Suprapubic skin (tissue), 4 donors: ENCODE results near the gene SPDYE16. TPM values are rescaled to one million over a fixed set of nuclear protein-coding genes. Genes with fewer than 3 reads are reported as not detected.
"Not testable (repeated sequence)": the region's sequence is repeated elsewhere in the genome, so short reads cannot be mapped to it uniquely, and the experiment has no call there.

Experiments
- DNase-seq, 2 donors: peaks; one replicate each; pipeline ENCODE4 v3.0.0-alpha.2; 2019; ENCODE audit warnings: low spot score in 2 of 2
- H3K27ac ChIP-seq: fragments of 200-600 bp; sonication (generic); one replicate; pipeline ENCODE4 v1.5.1; 2019
- H3K27me3 ChIP-seq: fragments of 200-600 bp; sonication (generic); one replicate; pipeline ENCODE4 v1.5.1; 2019
- H3K36me3 ChIP-seq: fragments of 200-600 bp; sonication (generic); one replicate; pipeline ENCODE4 v1.5.1; 2019
- H3K4me1 ChIP-seq: fragments of 200-600 bp; sonication (generic); one replicate; pipeline ENCODE4 v1.5.1; 2019
- H3K4me3 ChIP-seq: fragments of 200-600 bp; sonication (generic); one replicate; pipeline ENCODE4 v1.5.1; 2019; ENCODE audit warnings: mild to moderate bottlenecking
- H3K9me3 ChIP-seq: fragments of 200-600 bp; sonication (generic); one replicate; pipeline ENCODE4 v1.5.1; 2019
- WGBS: methylation state at CpG from one replicate; pipeline ENCODE4 v1.1.5; 2018; 5-methylcytosine and 5-hydroxymethylcytosine counted together
- total RNA-seq, 4 donors: library from RNA; depleted of rRNA; stranded (reverse); fragments of >200 nt; gene quantifications; one replicate each; pipeline ENCODE4 v1.1.0, GENCODE V29; 2016

SPDYE16 gene, protein sequence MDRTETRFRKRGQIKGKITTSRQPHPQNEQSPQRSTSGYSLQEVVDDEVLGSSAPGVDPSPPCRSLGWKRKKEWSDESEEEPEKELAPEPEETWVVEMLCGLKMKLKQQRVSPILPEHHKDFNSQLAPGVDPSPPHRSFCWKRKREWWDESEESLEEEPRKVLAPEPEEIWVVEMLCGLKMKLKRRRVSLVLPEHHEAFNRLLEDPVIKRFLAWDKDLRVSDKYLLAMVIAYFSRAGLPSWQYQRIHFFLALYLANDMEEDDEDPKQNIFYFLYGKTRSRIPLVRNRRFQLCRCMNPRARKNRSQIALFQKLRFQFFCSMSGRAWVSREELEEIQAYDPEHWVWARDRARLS
- 1 to 10 TPM in 1 of 4 donors, not detected in 3; 3.6 TPM for total RNA-seq

GRCh38 chr7:76543197-76543596, at the start of gene SPDYE16:
TSS of gene SPDYE16 (minus strand) at chr7:76543297. CDS start at chr7:76541459, 1,838 bp downstream.
- not testable (repeated sequence) for H3K36me3 ChIP-seq, H3K4me3 ChIP-seq, H3K27ac ChIP-seq, H3K27me3 ChIP-seq, H3K9me3 ChIP-seq, DNase-seq, H3K4me1 ChIP-seq
- no CpG with 5 or more reads among the region's 8 CpGs for WGBS

DNA sequence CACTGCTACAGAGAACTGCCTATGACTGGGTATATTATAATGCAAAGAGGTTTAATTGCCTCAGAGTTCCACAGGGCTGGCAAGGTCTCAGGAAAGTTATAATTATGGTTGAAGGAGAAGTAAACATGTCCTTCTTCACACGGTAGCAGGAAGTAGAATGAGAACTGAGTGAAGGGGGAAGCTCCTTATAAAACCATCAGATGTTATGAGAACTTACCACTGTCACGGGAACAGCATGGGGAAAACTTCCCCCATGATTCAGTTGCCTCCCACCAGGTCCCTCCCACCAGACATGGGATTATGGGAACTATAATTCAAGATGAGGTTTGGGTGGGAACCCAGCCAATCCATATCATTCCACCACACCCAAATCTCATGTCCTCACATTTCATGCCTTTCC, 49.6 kb upstream of the SPDYE16 start:
- not testable (repeated sequence) for H3K9me3 ChIP-seq, H3K27ac ChIP-seq, H3K4me3 ChIP-seq, H3K27me3 ChIP-seq, H3K36me3 ChIP-seq, DNase-seq
- peaks cover 18% of the 10 kb centered on the region for H3K4me1 ChIP-seq
- 47% methylated on average over 2 of the region's 2 CpGs for WGBS

DNA sequence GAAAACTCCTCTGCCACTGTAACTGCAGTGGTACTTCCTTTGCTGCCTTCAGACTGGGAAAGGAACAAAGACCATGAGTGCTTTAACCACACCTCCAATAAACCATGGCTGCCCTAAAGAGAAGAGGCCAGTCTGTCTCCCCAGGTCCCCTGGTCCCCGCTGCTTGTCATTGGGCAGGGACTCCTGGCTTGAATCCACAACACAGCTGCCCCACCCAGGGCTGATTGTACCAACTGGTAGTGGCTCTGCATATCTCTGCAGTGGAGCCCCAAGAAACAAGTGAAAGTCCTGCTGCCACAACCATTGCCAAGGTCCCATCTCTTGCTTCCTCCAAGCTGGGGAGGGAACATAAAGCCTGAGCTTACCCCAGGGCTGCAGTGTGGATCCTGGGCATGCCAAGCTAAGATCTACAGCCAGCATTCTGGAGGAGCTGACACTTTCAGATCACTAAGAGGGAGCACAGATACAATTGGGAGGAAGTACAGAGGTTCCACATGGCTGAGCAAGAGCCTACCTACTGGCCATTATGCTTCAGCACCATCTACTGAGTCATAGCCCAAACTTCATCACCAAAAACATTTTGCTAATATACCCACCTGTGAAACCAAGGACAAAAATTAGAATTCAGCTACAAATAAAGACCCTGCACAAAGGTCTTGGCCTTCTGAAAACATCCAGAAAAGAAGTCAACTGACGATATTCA, 48.7 kb upstream of the SPDYE16 start:
- H3K4me1 ChIP-seq, result peaks cover 18% of the 10 kb centered on the region
- not testable (repeated sequence) for H3K4me3 ChIP-seq, H3K36me3 ChIP-seq, H3K27me3 ChIP-seq, H3K9me3 ChIP-seq, H3K27ac ChIP-seq, DNase-seq
- 92% methylated on average over 1 of the region's 2 CpGs for WGBS

GRCh38 chr7:76591033-76591432, 47.9 kb upstream of the SPDYE16 start:
- H3K9me3 ChIP-seq, H3K36me3 ChIP-seq, H3K27ac ChIP-seq, DNase-seq, H3K4me3 ChIP-seq, H3K27me3 ChIP-seq: not testable (repeated sequence)
- peaks cover 18% of the 10 kb centered on the region for H3K4me1 ChIP-seq
- WGBS, result 90% methylated on average over 2 of the region's 3 CpGs

GRCh38 chr7:76588586-76588985, 45.5 kb upstream of the SPDYE16 start:
- H3K27me3 ChIP-seq, DNase-seq, H3K9me3 ChIP-seq, H3K36me3 ChIP-seq, H3K27ac ChIP-seq, H3K4me3 ChIP-seq: not testable (repeated sequence)
- 17% methylated on average over 1 of the region's 1 CpG for WGBS
- H3K4me1 ChIP-seq, result peaks cover 25% of the 10 kb centered on the region

- H3K36me3 ChIP-seq, H3K27me3 ChIP-seq, DNase-seq, H3K4me3 ChIP-seq, H3K27ac ChIP-seq, H3K9me3 ChIP-seq: not testable (repeated sequence)
- H3K4me1 ChIP-seq, result peaks cover 35% of the 10 kb centered on the region
- WGBS, result 95% methylated on average over 2 of the region's 2 CpGs
These were observed 43.7 kb upstream of the SPDYE16 start for GRCh38 chr7:76586585-76587315.

- not testable (repeated sequence) for DNase-seq, H3K36me3 ChIP-seq, H3K27me3 ChIP-seq, H3K9me3 ChIP-seq, H3K4me3 ChIP-seq
- WGBS, result 27% methylated on average over 5 of the region's 5 CpGs
- peak overlapping the region; percentile 72 for H3K27ac ChIP-seq
- peaks cover 27% of the 10 kb centered on the region for H3K4me1 ChIP-seq
These were observed 40.7 kb upstream of the SPDYE16 start for GRCh38 chr7:76583636-76584281.

GRCh38 chr7:76582848-76583631, 39.9 kb upstream of the SPDYE16 start:
- Histone ChIP-seq H3K4me1 (peaks cover 24% of the 10 kb centered on the region), H3K27ac (peak overlapping the region; percentile 72)

GRCh38 chr7:76575919-76576655, 33.0 kb upstream of the SPDYE16 start:
- not testable (repeated sequence) for H3K9me3 ChIP-seq, H3K4me3 ChIP-seq, H3K36me3 ChIP-seq, H3K27ac ChIP-seq, DNase-seq, H3K4me1 ChIP-seq, H3K27me3 ChIP-seq
- 75% methylated on average over 3 of the region's 3 CpGs for WGBS

More at GRCh38 chr7:76582848-76583631, 39.9 kb upstream of the SPDYE16 start:
- not testable (repeated sequence) for H3K9me3 ChIP-seq, H3K4me3 ChIP-seq, H3K36me3 ChIP-seq, H3K27me3 ChIP-seq
- WGBS, result 17% methylated on average over 2 of the region's 2 CpGs
- DNase-seq, result peak in 1 of 2 donors; percentile 85

DNA sequence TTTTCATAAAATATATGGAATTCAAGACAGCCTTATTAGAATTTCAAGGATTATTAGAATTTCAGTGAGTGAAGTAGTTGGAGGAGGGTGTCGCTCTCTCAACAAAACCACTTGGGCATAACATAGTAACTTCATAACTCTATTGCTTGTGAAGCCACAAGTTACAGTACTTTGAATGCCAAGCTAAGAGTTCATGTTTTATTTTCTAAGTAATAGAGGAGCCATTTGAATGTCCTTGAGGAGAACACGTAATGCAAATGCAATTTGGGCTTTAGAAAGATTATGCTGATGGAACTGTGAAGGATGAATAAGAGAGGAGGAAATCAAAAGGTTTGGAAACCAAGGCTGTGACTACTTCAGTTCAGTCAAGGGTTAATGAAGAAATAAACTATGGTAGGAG, 32.3 kb upstream of the SPDYE16 start:
- H3K4me3 ChIP-seq, H3K27me3 ChIP-seq, H3K27ac ChIP-seq, H3K36me3 ChIP-seq, H3K9me3 ChIP-seq, H3K4me1 ChIP-seq, DNase-seq: not testable (repeated sequence)
- WGBS, result 87% methylated on average over 1 of the region's 2 CpGs

- 53% methylated on average over 3 of the region's 3 CpGs for WGBS
These were observed 29.2 kb upstream of the SPDYE16 start for GRCh38 chr7:76572296-76572695.

DNA sequence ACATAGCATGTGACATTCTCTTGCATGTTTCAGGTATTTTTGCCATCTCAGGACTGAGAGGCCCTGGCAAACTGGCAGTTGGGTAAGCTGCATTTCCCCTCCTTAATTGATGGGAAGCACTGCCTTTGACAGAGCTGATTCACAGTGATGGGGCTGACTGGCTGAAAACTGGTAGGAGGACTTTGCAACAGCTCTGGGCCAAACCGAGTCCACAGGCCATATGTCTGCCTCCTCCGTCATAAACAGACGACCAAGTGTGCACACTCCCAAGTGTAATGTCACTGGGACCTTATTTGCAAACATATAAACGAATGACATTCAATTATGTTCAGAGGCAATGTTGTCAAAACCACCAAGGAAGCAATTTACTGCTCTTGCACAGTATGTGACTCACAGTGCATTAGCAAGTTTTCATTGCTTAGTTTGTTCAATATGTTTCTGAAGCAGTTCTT, 27.3 kb upstream of the SPDYE16 start:
- H3K4me3 ChIP-seq, DNase-seq, H3K36me3 ChIP-seq, H3K27ac ChIP-seq, H3K4me1 ChIP-seq, H3K9me3 ChIP-seq, H3K27me3 ChIP-seq: not testable (repeated sequence)
- 70% methylated on average over 4 of the region's 4 CpGs for WGBS

More at GRCh38 chr7:76572296-76572695, 29.2 kb upstream of the SPDYE16 start:
- not testable (repeated sequence) for H3K4me3 ChIP-seq, DNase-seq, H3K36me3 ChIP-seq, H3K27me3 ChIP-seq, H3K9me3 ChIP-seq, H3K4me1 ChIP-seq
- H3K27ac ChIP-seq, result peak overlapping the region; percentile 57
